Neural cell (in vitro differentiated cells): Measurements from ENCODE around the gene AQP9. TPM values are rescaled to one million over a fixed set of nuclear protein-coding genes. Genes with fewer than 3 reads are reported as not detected.

Experiments used
- H2AFZ ChIP-seq: fragments of 200-600, 300-800 bp; sonication (generic), shearing (Covaris generic); 2 replicates; pipeline ENCODE4 v1.6.0; 2014; ENCODE audit warnings: low read depth, mild to moderate bottlenecking, antibody characterized with exemption, low read length, moderate library complexity
- H3F3A ChIP-seq: fragments of 200-600 bp; shearing (Covaris generic); 2 replicates; pipeline ENCODE4 v1.6.1; 2016; ENCODE audit warnings: mild to moderate bottlenecking, moderate library complexity, mixed read lengths, antibody characterized with exemption, low read length; ENCODE audit not compliant: insufficient read depth, poor library complexity, severe bottlenecking
- H3K27ac ChIP-seq: fragments of 200-600, 300-800 bp; sonication (generic), shearing (Covaris generic); 2 replicates; pipeline ENCODE4 v1.5.1; 2014; ENCODE audit warnings: mild to moderate bottlenecking, low read length, moderate library complexity
- H3K27me3 ChIP-seq: fragments of 300-800, 200-600 bp; sonication (generic), shearing (Covaris generic); 2 replicates; pipeline ENCODE4 v1.6.0; 2014; ENCODE audit warnings: mild to moderate bottlenecking, low read depth, low read length, moderate library complexity; ENCODE audit not compliant: insufficient read depth
- H3K36me3 ChIP-seq: fragments of 300-800, 200-600 bp; sonication (generic), shearing (Covaris generic); 2 replicates; pipeline ENCODE4 v1.5.1; 2014; ENCODE audit warnings: mild to moderate bottlenecking, antibody characterized with exemption, low read length, moderate library complexity; ENCODE audit not compliant: insufficient read depth
- H3K4me2 ChIP-seq: fragments of 300-800, 200-600 bp; sonication (generic), shearing (Covaris generic); 2 replicates; pipeline ENCODE4 v1.6.0; 2014; ENCODE audit warnings: mild to moderate bottlenecking, low read length
- H3K4me3 ChIP-seq: fragments of 300-800, 200-600 bp; sonication (generic), shearing (Covaris generic); 2 replicates; pipeline ENCODE4 v1.5.1; 2014; ENCODE audit warnings: mild to moderate bottlenecking, low read length, moderate library complexity
- H3K79me2 ChIP-seq: fragments of 200-600 bp; shearing (Covaris generic); replicated peaks from 2 replicates; pipeline ENCODE4 v1.6.0; 2014; ENCODE audit warnings: mild to moderate bottlenecking, low read length, moderate library complexity; ENCODE audit not compliant: insufficient read depth
- H3K9ac ChIP-seq: fragments of 300-800, 200-600 bp; sonication (generic), shearing (Covaris generic); 2 replicates; pipeline ENCODE4 v1.6.1; 2016; ENCODE audit warnings: mild to moderate bottlenecking, low read length, mixed read lengths
- H3K9me2 ChIP-seq: fragments of 200-600 bp; shearing (Covaris generic); 2 replicates; pipeline ENCODE4 v1.6.1; 2016; ENCODE audit warnings: mild to moderate bottlenecking, low read length, mixed read lengths; ENCODE audit not compliant: insufficient read depth
- H3K9me3 ChIP-seq: fragments of 200-600, 300-800 bp; sonication (generic), shearing (Covaris generic); 2 replicates; pipeline ENCODE4 v1.6.1; 2016; ENCODE audit warnings: mild to moderate bottlenecking, mixed run types, low read length, moderate library complexity, mixed read lengths
- H4K20me1 ChIP-seq: fragments of 200-600 bp; shearing (Covaris generic); 2 replicates; pipeline ENCODE4 v1.6.1; 2016; ENCODE audit warnings: mild to moderate bottlenecking, mixed run types; ENCODE audit not compliant: insufficient read depth
- EP300 ChIP-seq: fragments of 450-650 bp; conservative IDR thresholded peaks from 2 replicates; pipeline ENCODE4 v1.6.1; 2014; ENCODE audit warnings: antibody characterized with exemption, mild to moderate bottlenecking, moderate library complexity; ENCODE audit not compliant: poor library complexity, severe bottlenecking
- EZH2 ChIP-seq: fragments of 200-600, 300-800 bp; shearing (Covaris generic), sonication (generic); IDR thresholded peaks from 2 replicates; pipeline ENCODE4 v1.6.1; 2014; ENCODE audit warnings: antibody characterized with exemption, low read length, borderline replicate concordance, mild to moderate bottlenecking; ENCODE audit not compliant: insufficient read depth, poor library complexity, severe bottlenecking
- MXI1 ChIP-seq: fragments of 450-650 bp; conservative IDR thresholded peaks from 2 replicates; pipeline ENCODE4 v1.6.1; 2014; ENCODE audit warnings: antibody characterized with exemption, mild to moderate bottlenecking; ENCODE audit not compliant: poor library complexity, severe bottlenecking
- POLR2AphosphoS5 ChIP-seq: IDR thresholded peaks from 2 replicates; pipeline ENCODE4 v1.6.1; 2012
- RAD21 ChIP-seq: fragments of 450-650 bp; conservative IDR thresholded peaks from 2 replicates; pipeline ENCODE4 v1.6.1; 2014; ENCODE audit warnings: antibody characterized with exemption, mild to moderate bottlenecking, moderate library complexity
- REST ChIP-seq: IDR thresholded peaks from 2 replicates; pipeline ENCODE4 v1.6.1; 2012; ENCODE audit warnings: borderline replicate concordance
- SMC3 ChIP-seq: fragments of 450-650 bp; conservative IDR thresholded peaks from 2 replicates; pipeline ENCODE4 v1.6.1; 2014; ENCODE audit warnings: antibody characterized with exemption, mild to moderate bottlenecking, moderate library complexity; ENCODE audit not compliant: poor library complexity
- TAF1 ChIP-seq: IDR thresholded peaks from 2 replicates; pipeline ENCODE4 v1.6.1; 2012; ENCODE audit warnings: low read depth
- polyA plus RNA-seq: library from polyadenylated mRNA; depleted of rRNA; stranded (reverse); fragments of >200 nt; gene quantifications from 2 replicates; pipeline ENCODE4 v1.2.3, GENCODE V29; 2014
- TF ChIP-seq, protein P1 (sequence below): fragments of 450-650 bp; IDR thresholded peaks from 2 replicates; pipeline ENCODE4 v1.5.1; 2014; ENCODE audit warnings: antibody characterized with exemption, mild to moderate bottlenecking, moderate library complexity; ENCODE audit not compliant: poor library complexity, severe bottlenecking

AQP9 gene
- polyA plus RNA-seq, 1 donor from 2014 or later: not detected

DNA sequence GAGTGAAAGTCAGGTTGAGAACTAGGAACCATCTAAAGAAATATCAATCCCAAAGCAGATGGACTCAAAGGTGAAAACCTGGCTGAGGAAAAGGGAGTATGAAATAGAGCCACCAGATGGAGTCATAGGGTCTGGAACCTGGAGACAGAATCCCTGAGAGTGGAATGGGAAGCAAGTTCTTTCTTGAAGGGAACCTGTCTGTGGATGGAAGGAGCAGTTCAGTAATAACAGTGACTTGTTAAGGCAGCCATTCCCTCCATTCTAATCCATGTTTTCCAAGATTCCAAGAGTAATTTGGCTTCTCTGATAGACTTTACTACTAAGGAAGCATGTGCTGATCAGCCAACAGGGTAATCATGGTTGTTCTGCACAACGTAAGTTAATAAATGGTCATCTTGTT is 22.5 kb upstream of the AQP9 start:
- no peak overlapping the region for H3K4me3 ChIP-seq
- no peaks in the 10 kb centered on the region for H4K20me1 ChIP-seq
- H3K9ac ChIP-seq: no peak overlapping the region
- H3K27me3 ChIP-seq: no peaks in the 10 kb centered on the region
- no peak overlapping the region for H2AFZ ChIP-seq
- no peak overlapping the region for H3K27ac ChIP-seq
- no peaks in the 10 kb centered on the region for H3K9me2 ChIP-seq
- H3K79me2 ChIP-seq: no peaks in the 10 kb centered on the region
- H3K9me3 ChIP-seq: no peaks in the 10 kb centered on the region
- H3K4me2 ChIP-seq: no peak overlapping the region
- TF ChIP-seq TAF1 (no peak), POLR2AphosphoS5 (no peak), SMC3 (no peak), EZH2 (no peak), RAD21 (no peak), MXI1 (no peak), EP300 (no peak), REST (no peak)
- TF ChIP-seq, protein P1, sequence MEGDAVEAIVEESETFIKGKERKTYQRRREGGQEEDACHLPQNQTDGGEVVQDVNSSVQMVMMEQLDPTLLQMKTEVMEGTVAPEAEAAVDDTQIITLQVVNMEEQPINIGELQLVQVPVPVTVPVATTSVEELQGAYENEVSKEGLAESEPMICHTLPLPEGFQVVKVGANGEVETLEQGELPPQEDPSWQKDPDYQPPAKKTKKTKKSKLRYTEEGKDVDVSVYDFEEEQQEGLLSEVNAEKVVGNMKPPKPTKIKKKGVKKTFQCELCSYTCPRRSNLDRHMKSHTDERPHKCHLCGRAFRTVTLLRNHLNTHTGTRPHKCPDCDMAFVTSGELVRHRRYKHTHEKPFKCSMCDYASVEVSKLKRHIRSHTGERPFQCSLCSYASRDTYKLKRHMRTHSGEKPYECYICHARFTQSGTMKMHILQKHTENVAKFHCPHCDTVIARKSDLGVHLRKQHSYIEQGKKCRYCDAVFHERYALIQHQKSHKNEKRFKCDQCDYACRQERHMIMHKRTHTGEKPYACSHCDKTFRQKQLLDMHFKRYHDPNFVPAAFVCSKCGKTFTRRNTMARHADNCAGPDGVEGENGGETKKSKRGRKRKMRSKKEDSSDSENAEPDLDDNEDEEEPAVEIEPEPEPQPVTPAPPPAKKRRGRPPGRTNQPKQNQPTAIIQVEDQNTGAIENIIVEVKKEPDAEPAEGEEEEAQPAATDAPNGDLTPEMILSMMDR: no peak
- no peaks in the 10 kb centered on the region for H3F3A ChIP-seq
- no peaks in the 10 kb centered on the region for H3K36me3 ChIP-seq

DNA sequence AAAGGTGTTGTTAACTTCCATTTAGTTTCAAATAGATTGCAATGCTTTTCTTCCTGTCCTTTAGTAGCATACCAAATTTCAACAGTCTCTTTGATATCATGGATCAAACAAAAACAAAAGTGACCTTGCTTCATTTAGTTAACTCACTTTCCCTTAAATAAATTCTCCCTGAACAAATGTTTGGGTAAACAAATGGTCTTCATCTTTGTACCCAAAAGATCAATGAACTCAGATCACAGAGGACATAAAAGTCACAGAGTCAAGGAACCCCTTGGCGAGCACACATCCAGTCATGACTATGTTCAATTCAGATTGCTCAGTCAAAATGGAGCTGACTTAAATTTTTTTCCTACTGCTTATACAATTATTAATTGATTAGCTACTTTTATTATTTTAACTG is 20.6 kb upstream of the AQP9 start:
- H2AFZ ChIP-seq: no peak overlapping the region
- H3K79me2 ChIP-seq: no peaks in the 10 kb centered on the region
- no peak for TF ChIP-seq POLR2AphosphoS5
- TF ChIP-seq, protein P1: no peak
- TF ChIP-seq TAF1: no peak
- TF ChIP-seq SMC3: no peak
- no peak for TF ChIP-seq REST
- no peak for TF ChIP-seq EZH2
- no peak for TF ChIP-seq RAD21
- TF ChIP-seq EP300: no peak
- H3K27me3 ChIP-seq: no peaks in the 10 kb centered on the region
- H3K4me2 ChIP-seq: no peak overlapping the region
- H3K4me3 ChIP-seq: no peak overlapping the region
- no peaks in the 10 kb centered on the region for H3F3A ChIP-seq
- no peaks in the 10 kb centered on the region for H3K9me2 ChIP-seq
- no peak overlapping the region for H3K9ac ChIP-seq
- H4K20me1 ChIP-seq: no peaks in the 10 kb centered on the region
- no peaks in the 10 kb centered on the region for H3K36me3 ChIP-seq
- no peak overlapping the region for H3K27ac ChIP-seq
- H3K9me3 ChIP-seq: no peaks in the 10 kb centered on the region
